GM19455 (cell line): ENCODE data around the gene IWS1.
"Not testable (repeated sequence)": the region's sequence is repeated elsewhere in the genome, so short reads cannot be mapped to it uniquely, and the experiment has no call there.

Source experiments
- ATAC-seq: cut with Tn5 transposase; IDR thresholded peaks from one replicate; pipeline ENCODE4 v1.9.1; 2021; ENCODE audit not compliant: unreplicated experiment

Gene IWS1

DNA sequence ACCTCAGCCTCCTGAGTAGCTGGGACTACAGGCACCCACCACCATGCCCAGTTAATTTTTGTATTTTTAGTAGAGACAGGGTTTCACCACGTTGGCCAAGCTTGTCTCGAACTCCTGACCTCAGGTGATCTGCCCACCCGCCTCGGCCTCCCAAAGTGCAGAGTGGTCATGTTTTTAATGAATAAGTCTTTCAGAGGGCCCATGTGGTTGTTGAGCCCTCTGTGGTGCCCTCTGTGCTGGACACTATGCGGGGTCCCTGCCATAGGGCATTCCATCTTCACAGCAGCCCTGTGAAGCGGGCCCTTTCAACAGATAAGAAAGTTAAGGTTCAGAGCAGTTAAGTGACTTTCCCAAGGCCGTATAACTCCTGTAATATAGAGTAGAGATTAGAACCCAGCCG is 35.1 kb upstream of the IWS1 start:
- ATAC-seq = no peak

DNA sequence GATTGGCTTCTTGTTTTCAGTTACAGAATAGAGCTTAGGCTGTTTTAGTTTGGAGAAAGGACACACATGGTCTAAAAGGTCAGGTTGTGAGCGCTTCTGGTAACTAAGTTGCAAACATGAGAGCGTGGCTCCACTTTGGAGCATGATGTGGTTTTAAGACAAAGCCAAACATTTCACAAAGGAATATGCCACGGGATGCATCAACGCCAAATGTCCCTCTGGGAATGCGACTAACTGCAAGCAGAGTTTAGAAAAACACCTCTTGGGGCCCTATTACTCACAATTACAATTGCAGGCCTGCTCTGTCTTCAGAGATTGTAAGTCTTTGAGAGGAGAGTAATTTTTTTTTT is 34.6 kb upstream of the IWS1 start:
- no peak for ATAC-seq

DNA sequence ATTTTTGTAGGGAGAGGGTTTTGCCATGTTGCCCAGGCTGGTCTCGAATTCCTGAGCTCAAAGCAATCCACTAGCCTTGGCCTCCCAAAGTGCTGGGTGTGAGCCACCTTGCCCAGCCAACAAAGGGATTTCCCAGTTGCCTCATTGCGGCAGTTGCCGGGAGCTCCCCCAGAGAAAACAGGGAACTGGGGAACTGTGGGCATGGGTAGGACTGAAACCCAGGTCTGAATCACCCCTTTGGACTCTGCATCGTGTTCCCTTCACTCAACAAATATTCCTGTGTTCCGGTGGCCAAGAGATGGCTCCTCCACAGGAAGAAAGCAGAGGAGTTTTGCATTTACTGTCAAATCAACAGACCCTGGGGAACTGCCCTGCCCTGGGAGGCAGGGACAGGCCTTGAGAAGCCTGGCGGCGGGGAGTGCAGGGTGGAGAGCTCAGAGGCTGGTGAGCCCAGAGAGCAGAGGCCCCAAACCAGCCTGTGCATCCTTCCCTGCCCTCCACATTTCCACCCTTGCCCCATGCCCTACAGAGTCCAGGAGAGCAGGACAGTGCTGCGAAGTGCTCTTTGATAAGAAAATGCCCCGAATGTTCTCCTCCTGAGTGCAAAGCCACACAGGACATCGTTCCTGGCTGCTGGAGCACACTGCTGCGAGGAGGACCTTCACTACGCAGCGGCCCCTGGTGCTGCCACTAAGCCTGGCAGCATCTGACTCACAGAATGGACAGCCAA is 34.1 kb upstream of the IWS1 start:
- no peak for ATAC-seq

DNA sequence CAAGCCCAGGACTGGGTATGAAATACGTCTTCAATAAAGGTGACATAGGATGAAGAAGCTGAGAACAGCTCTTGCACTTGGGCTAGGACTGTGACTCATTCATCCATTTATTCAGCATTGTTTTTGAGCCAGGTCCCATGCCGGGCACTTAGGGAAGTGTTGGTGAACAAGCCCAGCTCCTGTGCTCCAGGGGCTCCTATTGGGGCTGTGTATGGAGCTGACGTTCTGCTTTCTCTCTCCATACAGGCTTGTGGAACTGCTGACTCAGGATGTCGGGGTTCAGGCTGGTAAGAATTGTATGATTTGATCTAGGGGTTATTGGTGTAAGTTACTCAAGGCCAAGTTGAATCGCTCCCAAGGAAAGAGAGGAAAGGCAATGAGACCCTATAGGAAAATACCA is 33.2 kb upstream of the IWS1 start:
- ATAC-seq = no peak

DNA sequence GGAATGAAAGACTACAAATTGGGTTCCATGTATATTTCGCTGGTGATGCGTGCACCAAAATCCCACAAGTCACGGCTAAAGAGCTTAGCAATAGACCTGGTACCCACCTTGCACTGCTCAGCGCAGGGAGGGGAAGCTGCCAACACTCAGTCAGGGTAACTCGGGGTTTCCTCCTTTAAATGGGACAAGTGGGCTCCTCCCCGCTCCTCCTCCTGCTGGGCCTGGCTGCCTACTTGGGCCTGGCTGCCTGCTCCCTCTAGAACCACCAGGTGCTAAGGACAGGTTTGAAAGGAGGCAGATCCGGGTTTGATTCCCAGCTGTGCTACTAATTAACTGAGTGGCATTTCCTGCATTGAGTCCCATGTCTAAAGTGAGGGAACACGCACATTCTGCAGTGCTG is 32.6 kb upstream of the IWS1 start:
- ATAC-seq = no peak

DNA sequence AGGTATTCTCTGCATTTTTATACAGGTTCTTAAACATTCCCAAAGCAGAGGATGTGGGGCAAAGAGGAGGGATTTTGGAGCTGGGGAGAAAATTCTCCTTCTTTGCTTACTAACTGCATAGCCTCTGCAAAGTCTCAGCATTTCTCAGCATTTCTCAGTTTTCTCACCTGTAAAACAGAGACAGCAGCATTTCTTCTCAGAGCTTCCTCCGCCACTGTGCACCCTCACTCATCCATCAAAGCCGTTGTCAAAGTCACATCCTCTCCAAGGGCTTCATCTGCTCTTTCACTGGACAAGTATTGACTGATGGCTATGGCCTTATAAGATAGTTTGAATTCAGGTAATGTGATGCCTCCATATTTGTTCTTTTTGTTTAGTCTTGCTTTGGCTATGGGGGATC is 26.6 kb upstream of the IWS1 start:
- no peak for ATAC-seq

DNA sequence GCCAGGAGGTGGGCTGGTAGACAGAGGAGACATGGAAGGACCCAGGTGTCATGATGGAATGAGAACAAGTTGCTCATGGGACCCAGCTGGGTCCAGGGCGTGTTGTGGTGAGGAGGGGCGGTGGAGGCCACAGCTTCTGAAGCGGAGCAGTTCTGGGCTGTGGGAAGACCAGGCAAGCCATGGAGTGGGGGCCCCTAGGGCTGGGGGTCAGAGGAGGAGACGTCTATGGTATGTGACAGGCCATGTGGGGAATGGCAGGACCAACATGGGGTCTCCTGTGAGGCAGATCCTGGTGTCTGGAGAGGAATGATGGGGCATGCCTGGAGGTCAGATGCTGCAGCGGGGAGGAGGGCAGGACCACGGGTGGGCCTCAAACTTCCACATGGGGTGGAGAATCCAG is 26.0 kb upstream of the IWS1 start:
- no peak for ATAC-seq

DNA sequence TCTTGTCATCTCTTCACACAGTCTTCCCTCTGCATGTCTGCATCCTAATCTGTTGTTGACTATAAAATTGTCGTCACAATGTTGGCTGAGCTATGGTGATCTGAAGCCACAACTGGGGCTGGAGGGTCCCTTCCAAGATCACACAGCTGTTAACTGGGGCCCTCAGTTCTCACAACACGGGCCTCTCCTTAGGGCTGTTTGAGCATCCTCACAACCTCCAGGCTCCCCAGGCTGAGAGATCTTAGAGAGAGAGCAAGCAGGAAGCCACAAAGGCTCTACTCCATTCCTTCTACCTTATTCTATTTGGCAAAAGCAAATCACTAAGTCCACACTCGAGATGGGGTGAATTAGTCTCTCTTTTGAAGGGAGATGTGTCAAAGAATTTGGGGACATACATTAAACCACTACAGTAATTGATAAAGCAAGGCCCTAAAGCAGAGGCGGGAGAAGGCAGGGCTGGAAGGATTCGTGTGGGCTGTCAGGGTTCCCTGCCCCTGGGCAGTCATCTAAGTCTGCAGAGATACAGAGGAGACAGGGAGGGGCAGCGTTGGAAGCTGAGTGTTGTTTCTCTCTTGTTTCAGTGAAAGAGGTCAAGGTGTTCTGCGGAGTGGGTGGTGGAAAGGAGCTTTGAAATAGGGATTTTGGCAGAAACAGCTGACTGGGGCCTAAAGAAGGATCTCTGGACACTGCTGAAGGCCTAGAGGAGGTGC is 25.1 kb upstream of the IWS1 start:
- no peak for ATAC-seq

DNA sequence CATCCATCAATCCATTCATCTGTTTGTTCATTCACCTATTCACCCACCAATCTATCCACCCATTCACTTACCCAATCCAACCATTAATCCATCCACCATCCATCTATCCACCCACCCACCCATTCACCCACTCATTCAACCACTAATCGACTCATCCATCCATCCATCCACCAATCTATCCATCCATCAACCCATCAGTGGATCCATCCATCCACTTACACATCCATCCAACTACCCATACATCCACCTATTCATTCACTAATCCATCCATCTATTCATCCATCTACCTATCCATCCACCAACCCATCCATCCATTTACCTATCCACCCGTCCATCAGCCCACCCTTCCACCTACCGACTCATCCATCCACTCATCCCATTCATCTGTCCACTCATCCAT is 20.5 kb upstream of the IWS1 start:
- ATAC-seq = no peak

DNA sequence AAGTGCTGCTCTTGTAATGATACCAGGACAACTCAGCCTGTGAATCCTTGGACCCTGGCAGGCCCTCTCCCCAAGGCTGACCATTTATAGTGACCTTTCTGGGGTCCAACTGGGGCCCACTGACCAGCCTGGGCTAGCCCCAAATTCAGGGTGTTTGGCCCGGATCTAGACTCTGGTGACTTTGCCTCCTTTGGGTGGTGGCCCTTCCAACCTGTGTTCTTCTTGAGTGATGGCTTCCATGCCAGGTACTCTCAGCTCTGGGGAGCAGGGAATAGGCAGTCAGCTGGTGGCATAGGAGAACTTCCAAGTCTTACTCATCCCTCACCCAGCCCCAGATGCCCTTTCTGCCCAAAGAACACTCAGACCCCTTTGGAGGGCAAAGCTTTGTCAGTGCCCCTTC is 19.5 kb upstream of the IWS1 start:
- ATAC-seq = no peak

DNA sequence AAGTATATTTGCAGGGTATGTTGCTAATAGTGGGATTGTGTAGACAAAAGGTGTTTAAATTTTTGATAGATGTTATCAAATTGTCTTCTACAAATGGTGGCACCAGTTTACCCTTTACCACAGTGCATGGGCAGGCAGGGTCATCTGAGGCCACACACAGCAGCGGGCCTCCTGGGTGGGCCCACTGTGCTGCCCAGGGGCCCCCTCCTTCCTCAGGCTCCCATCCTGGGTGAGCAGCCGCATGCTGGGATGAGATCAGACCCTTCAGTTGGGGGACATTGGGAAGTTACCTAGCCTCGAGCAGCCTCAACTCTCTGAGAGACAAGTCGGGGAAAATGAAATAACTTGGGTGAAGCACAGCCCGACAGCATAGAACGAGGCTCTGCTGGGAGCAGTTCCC is 18.9 kb upstream of the IWS1 start:
- ATAC-seq = no peak

DNA sequence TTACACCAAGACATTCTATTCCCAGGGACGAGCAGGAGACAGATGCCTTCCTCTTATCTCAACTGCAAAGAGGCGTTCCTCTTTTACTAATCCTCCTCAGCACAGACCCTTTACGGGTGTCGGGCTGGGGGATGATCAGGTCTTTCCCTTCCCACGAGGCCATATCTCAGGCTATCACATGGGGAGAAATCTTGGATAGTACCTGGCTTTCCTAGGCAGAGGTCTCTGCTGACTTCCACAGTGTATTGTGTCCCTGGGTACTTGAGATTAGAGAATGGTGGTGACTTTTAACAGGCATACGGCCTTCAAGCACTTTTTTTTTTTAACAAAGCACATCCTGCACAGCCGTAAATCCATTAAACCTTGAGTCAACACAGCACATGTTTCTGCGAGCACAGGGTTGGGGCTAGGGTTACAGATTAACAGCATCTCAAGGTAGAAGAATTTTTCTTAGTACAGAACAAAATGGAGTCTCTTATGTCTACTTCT is 16.8 kb upstream of the IWS1 start:
- not testable (repeated sequence) for ATAC-seq

DNA sequence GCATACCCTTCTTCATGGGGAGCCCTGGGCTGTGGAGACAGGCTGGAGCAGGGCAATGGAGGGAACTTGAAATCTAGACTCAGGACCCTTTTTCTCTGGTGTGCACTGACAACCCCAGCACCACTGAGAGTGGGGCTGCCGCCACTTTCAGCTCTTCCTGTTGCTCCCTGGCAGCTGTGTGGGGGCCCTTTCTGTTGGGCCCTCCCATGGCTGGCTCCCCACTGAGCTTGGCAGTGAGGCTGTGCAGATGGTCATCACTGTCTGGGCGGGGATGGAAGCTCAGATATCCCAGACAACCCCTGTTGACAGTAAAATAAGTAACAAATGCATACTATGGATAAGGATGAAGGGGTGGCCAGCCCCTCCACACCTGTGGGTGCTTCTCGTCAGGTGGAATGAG is 15.9 kb upstream of the IWS1 start:
- no peak for ATAC-seq

DNA sequence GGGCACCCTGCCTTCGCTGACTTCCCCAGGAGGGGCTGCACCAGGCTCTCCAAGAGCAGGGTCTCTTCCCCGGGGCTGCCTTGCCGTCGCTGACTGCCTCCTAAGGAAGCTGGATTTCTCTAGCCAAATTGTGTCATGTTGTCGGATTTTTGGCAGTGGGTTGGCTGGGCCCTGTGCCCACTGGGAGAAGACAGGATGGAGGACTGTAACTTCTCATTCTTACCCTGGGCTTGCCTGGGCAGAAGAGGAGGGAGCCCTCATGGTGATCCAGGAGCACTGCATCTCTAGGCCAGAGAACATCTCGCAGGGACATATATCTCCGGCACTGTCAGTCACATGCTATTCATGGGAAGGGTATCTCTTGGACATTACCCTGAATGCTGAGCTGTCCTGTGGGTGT is 15.5 kb upstream of the IWS1 start:
- no peak for ATAC-seq

DNA sequence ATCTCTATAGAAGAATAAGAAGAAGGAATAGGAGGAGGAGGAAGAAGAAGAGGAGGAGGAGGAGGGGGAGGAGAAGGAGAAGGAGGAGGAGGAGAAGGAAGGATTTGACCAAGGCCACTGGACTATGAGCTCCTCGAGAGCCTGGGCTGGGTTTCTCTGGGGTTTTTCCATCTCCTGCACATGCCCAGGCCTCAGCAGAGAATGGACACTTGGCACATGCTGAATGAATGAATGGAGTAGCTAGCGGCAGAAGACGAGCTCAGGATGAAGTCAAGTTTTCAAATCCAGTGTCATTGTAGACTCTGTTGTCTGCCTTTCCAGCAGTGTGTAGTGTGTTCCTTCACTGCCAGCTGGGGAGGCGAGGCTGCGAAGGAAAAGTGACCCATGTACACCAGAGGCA is 11.4 kb upstream of the IWS1 start:
- ATAC-seq = no peak

DNA sequence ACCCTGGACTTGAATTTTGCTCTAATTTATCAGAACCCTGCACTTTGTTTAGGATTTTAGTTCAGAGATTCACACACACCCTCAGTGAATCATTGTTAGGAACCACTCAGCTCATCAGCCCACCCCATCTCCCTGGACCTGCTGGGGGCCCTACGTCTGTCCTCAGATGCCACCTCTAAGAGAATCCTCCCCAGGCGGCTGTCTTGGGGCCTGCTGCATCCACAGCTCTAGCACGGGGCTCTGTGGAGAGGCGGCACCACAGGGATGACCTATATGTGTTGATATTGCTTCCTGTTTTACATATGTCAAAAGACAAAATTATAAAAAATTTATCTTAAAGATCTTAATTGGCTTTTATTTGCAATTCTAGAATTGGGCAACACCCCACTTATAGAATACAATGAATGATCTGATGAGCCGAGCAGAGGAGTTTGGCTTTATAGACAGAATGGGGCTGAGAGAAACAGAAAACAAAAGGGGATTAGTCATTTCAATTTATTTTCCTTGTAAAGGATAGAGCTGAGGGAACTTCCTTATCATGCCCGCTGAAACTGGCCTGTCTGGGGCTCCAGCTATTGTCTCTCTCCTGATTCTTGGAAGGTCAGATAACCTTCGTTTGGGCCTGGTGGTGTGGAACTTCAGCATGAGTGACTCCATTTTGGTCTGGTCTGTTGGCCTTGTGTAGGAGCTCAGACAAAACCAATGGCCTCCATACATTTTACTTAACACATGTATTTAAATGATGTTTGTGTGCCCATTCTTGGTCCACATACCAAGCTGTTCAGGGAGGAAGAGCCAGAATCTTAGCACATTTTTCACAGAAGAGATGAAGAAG is 10.6 kb upstream of the IWS1 start:
- ATAC-seq = no peak

DNA sequence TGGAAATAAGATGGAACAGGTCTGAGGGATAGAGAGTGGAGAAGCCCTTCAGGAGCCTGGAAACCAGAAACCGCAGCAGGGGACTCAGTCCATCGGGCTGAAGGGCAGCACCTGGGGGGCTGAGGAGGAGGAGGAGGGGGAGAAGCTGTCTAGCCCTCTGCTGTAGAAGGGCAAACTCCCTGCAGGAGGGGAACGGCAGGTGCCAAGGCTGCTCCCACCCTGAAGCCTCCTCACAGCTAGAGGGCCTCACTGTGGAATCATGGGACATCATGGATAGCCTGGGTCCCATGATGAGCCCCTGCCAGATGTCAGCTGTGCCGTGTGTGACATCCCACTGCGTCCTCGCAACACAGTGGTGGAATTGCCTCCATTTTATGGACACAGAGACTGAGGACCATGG is 9.6 kb upstream of the IWS1 start:
- ATAC-seq = no peak

DNA sequence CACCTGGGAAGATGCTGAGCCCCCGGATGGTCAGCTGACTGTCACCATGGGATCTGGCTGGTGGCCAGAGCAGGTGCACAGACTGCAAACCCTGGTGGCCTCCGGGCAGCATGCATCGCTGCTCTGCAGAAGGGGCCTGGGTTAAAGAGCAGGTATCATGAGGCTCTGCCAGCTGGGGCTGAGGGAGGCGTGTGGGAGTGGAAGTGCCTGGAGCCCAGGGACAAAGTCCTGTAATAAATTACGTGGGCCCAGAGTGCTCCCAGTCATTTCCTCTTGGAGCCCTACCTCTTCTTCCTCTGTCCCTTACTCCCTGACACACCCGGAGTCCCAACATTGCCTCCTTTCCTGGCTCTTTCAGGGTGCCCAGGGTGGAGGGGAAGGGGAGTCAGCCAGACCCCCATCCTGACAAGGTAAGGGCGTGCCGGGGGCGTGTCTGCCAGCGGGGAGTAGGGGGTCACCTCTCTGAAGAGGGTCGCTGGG is 9.2 kb upstream of the IWS1 start, which contains the start of gene MYO7B:
Gene MYO7B (plus strand): TSS at position 262 of the 480 bp plus-strand sequence. CDS start 24,040 bp downstream, outside the sequence.
- ATAC-seq = no peak

DNA sequence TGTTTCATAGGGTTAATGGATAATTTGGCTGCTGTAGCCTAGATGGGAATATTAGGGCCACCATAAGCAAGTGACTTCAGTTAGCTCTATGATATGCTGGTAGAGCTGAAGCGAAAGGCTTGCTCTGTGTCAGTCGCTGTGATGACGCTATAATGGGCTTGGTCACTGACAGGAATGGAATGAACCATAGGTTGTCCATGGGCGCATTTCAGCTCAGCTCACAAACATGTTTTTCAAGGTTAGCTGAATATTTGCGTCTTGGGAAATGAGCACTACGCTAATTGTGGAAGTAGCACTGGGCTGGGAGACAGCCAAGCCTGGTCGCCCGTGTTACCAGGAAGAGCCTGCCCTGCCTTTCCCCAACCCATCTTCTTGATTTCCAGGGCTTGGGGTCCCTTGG is 6.0 kb upstream of the IWS1 start:
- no peak for ATAC-seq

DNA sequence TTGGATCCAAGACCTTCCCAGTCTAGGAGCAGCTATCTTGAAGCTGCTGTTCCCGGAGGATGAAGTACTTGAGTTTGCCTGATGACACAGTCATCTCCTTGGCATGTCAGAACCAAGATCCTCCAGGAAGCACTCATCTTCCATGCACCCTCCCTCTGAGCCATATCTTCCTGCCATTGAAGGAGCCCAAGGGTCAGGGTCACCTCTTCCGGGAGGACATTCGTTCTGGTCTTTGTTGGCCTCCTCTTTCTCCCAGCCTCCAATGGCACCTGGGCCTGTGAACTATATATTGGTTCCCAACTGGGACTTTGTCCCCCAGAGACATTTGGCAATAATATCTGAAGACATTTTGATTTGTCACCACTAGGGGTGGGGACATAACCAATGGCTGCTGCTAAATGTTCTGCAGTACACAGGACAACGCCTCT is 4.9 kb upstream of the IWS1 start:
- ATAC-seq = no peak

DNA sequence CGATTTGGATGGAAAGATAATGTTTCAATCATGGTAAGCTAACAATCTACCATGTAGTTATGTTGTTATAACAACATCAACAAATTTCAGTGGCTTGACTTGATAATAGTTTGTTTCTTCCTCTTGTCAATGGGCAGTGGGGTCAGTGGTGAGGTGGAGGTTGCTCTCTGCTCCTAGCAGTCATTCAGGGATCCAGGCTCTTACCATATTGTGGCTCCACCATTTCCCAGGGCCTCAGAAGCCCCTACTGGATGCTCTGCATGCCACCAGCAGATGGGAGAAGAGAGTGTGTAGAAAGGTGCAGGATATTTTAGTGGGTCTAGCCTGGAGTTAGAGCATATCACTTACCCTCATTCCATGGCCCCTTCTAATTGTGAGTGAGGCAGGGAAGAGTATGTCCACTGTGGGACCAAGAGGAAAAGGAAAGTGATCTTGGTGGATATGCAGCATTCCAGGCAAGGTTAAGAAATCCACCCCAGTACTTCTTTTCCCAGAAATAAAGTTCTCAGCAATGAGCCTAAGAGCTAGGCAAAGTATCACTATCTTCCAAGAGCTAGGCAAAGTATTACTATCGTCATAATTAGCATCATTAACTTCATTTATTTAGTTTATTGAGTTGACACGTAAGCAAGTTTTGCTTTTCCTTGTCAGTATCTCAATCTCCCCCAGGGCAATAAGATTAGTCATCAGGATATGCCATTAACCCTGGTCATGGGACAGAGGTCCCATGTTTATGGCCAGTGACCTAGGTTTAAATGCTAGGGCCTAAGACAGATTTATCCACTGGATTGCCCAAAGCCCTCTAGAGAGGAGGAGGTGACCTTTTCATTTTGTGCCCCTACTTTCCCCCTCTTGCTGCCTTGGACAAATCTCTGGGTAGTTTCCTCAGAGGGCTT is 4.2 kb upstream of the IWS1 start:
- no peak for ATAC-seq
